GM18519 (cell line): Measurements from ENCODE around the gene PBX3.

Source experiments
- ATAC-seq: cut with Tn5 transposase; IDR thresholded peaks from one replicate; pipeline ENCODE4 v1.9.1; 2021; ENCODE audit warnings: mild to moderate bottlenecking, moderate library complexity; ENCODE audit not compliant: unreplicated experiment, low FRiP score

The PBX3 gene

GRCh38 chr9:125897481-125897880, 150.3 kb downstream of the PBX3 start:
- no peak for ATAC-seq

DNA sequence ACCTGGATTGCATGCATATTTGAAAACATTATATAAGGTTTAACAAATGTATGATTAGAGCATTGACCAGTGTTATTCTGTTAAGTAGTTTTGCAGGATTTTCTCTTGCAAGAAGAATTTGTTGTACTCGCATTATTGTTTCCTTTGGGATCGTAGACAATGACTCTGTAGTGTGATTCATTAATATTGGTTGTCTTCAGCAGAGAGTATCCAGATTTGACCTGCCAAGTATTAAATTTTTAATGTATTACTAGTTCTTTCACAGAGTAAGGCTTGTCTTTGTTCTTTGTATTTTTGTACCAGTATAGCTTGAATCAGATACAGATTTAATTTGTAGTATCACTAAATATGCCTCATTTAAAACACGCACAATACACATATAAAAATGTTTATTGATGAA, 155.0 kb downstream of the PBX3 start:
- ATAC-seq, result no peak

GRCh38 chr9:125902831-125903512, 155.8 kb downstream of the PBX3 start:
- no peak for ATAC-seq

DNA sequence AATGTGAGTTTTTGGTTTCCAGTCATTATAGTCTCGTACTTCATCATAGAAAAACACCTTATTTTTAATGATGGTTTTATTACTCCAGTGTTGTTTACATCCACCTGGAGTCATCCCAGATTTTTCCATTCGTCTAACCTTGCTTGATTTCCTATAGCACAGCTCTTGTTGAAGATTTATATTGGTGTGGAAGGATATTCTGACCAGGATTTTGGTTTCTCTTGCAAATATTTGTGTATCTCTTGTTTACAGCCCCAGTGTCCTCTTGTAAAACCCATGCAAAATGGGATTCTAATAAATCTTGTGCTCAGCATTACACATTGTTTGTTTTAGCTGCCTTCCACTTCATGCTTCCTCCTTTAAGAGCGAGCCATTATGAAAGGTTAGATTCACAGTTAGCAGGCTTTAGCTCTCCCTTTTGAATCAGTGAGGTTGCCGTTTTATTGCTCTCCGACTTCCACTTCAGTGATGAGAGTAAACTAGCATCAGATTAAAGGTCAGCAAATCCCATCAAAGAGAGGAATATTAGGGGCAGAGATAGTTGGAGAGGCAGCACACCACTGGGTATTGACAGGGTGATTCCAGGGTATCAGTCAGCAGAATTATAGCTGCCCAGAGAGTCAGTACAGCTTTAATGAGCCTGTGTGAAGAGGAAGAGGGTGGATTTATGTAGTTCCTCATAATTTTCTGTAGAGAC, 157.1 kb downstream of the PBX3 start:
- ATAC-seq, result no peak

DNA sequence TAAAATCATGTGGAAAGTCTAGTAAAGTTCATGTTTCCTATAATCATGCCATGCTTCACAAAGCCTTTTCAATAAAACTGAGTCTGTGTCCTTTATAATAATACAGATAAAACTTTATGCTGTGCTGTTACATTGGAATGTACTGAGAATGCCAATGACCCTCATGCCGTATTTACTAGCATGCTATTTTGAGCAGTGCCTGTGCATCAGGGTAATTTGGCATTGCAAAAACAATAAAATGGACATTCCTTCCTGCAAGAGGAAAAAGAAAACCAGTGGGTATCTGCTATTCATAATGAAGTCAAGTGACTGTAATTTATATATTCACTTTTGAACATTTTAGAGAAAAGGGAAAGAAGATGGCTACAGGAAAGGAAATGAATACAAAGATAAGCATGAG, 159.0 kb downstream of the PBX3 start:
- ATAC-seq, result no peak

- ATAC-seq, result no peak
Measured at GRCh38 chr9:125906893-125907292, 159.7 kb downstream of the PBX3 start.

DNA sequence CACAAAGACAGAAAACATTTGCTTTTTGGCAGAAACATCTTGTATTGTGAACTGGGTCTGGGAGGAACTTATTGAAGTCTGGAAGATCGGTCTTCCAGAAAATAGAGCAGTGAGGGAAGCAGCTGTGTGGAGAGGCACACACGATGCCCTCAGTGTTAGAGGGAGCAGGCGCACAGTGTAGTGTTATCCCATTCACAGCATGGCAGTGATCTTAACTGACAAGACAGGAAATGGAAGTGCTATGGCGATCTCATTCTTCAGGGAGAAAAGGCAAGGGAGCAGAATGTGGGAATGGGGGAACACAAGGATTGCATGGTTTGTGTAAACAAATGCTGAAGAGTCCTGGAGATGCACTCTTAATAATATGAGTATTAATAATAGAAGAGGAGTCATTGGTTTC, 161.0 kb downstream of the PBX3 start:
- ATAC-seq, result no peak

- no peak for ATAC-seq
Measured at GRCh38 chr9:125908966-125909365, 161.8 kb downstream of the PBX3 start.

- no peak for ATAC-seq
Measured at GRCh38 chr9:125909459-125909858, 162.3 kb downstream of the PBX3 start.

DNA sequence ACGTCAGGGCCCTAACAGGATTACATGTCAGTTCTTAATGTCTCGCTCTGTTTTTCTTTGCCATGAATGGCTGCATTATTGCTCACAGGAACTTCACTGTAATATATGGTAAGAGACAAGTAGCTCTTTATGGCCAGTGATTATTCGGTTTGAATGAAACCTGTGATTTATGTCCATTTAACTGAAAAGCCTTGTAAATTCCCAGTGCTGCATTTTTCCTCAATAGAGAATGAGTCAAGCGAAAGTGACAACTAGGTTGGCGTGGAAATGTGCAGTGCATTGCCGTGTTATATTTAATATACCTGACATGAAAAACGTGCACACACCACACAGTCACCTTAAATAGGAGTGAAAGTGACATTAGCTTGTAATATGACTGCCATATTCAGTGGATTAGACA, 163.1 kb downstream of the PBX3 start:
- no peak for ATAC-seq

- ATAC-seq, result no peak
Measured at GRCh38 chr9:125911861-125912644, 164.9 kb downstream of the PBX3 start.

DNA sequence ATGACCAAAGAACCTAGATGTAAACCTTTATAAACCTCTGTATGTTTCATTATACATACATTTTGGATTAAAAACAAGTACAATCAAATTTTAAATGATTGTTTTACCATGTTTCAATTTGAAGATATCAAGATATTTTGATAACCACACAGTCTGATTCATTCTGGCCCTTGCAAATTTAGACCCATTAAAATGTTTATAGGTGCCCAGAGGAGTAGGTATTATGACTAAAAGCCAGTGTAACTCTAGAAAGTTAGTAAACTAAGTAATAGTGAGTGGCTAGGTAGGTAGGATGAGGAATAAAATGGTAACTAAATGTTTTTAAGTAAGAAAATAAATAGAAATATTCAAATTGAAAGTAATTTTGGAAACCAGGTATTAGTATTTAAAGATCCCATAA, 165.5 kb downstream of the PBX3 start:
- no peak for ATAC-seq

DNA sequence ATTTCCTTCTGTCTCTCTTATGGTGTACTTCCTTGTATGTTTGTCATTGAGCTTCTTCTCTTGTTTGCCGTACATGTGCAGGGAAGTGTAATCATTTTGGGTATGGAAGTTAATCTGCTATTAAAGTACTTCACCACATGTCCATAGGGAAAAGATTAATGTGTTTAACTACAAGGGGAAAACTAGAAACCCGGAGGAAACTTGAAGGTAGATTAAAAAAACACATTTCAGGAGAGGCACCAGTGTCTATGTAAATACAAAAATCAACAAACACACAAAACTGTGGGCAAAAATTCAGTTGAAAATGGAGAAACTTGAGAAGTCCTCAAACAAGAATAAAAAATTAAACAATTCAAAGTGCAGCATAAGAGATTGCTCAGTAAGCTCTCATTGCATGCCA, 166.4 kb downstream of the PBX3 start:
- no peak for ATAC-seq

DNA sequence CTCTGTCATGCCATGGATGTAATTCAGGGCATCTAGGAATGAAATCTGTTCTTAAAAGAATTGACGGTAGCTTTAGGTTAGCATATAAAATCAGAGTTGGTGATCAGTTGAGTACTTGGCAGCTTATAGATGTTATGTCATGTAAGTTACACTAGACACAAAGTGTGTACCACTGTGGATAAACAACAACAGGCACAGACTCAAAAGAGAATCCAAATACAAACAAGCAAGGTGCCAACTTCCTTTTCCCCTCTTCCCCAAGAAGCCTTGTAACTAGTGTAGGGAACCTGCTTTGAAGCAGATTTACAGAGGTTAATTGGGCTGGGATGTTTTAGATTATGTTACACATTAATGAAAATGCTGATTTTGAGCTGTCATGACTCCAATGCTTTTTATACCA, 167.2 kb downstream of the PBX3 start:
- no peak for ATAC-seq

- no peak for ATAC-seq
Measured at GRCh38 chr9:125915606-125916005, 168.4 kb downstream of the PBX3 start.

DNA sequence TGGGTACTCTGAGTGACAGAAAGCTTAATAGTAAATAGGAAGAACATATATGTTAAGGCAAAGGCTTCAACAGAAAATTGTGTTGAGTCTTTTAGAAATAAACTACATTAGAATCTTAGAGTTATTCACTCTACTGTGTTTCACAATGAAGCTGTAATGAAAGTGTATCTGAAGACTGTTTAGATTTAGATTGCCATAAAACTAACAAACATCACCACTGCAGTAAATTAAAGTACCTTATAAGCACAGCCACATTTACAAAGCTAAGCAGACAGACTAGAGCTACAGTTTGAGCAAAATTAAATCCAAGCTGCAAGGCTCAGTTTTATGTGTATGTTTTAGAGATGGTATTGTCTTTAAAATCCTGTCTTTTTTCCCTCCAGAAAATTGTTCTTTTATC, 172.4 kb downstream of the PBX3 start:
- no peak for ATAC-seq

GRCh38 chr9:125920402-125920801, 173.2 kb downstream of the PBX3 start:
- ATAC-seq, result no peak

DNA sequence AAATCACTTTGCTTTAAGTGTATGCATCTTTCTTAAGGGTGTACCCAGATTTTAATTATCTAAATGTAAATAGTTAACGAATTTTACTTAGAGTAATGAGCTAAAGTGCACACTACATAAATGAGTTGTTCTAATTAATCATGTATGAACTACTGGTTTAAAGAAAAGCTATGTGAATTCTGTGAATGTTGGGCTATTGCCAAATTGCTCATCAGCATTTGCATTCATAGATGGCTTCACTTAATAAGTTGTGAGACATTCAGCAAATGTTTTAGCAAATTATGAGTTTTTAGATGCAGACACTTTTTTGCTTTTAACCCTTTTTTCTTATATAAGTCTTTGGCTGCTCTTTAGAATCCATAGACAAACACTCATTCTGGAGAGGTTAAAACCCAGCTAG, 175.7 kb downstream of the PBX3 start:
- no peak for ATAC-seq

DNA sequence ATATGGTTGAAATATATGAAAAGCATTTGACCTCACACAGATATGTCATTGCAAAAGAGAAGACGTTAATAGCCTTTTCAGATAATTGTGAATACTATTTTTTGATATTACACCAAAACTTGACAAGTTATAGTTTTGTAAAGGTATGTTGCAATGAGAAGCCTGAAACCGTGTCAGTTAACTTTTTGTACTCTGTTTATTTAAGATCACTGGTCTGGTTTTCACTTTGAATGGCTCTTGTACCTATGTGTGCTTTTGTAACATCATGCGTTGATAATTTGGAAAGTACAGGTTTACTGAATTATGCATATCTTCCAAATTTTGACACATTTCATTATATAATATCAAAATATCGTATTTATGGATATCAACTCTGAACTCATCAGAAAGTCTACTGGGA, 177.2 kb downstream of the PBX3 start:
- no peak for ATAC-seq

GRCh38 chr9:125926936-125927335, 179.8 kb downstream of the PBX3 start:
- ATAC-seq, result no peak

DNA sequence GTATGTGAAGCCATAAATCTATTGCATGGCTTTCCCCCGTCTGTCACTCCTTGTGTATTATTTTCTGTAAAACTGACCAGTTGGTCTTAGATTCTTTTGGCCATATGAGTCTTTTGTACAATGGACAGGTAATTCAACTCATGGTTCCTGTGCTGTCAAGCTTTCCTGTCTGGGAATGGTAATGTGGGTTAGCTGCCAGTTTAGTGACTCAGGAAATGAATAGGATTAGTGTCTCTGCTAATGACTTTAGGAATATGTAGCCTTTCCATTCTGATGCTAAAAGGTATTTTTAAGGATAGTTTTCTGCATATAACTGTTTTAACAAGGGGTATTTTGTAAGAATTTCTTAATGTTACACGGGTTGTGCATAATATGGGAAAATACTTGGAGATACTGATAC, 182.7 kb downstream of the PBX3 start:
- no peak for ATAC-seq

DNA sequence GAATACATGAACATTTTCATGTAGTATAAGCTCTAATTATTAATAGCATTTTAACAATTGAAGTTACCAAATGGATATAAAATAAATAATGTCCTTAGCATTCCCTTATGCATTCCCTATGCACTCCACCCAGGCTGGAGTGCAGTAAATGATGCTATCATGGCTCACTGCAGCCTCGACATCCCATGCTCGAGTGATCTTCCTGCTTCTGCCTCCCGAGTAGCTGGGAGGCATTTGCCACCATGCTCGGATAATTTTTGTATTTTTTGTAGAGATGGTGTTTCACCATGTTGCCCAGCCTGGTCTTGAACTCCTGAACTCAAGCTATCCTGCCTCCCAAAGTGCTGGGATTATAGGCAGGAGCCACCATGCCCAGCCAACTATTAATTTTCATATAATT, 184.0 kb downstream of the PBX3 start:
- no peak for ATAC-seq
